ENCODE measurements around the gene ATAD3C. TPM values are rescaled to one million over a fixed set of nuclear protein-coding genes. Genes with fewer than 3 reads are reported as not detected.
A peak's percentile ranks its signal among the peaks of the same experiment; 100 is the strongest.

Gene ATAD3C
- total and polyA plus RNA-seq, 7 donors = under 0.01 to 1.5 (median 0.45) TPM; not detected in 1

- H3K4me3 ChIP-seq = peak overlapping the region; percentile 52 to 78 (median 64)
- 9 to 18% methylated on average over 40 of the region's 40 CpGs for WGBS, 2 donors
- peak overlapping the region; percentile 93 to 99 (median 96) for H3K27ac ChIP-seq
- H3K36me3 ChIP-seq = peaks cover 0 to 10% (median 0%) of the 10 kb centered on the region in 4 donors
- H3K4me1 ChIP-seq = peaks cover 0 to 86% (median 82%) of the 10 kb centered on the region in 4 donors
- intact Hi-C loops (cut with DNase I) = no loop called here
- H3K27me3 ChIP-seq = no peaks in the 10 kb centered on the region
- no peak for TF ChIP-seq CTCF (IDR thresholded peaks at IDR 0.05)
- no peak for TF ChIP-seq POLR2AphosphoS5 (IDR thresholded peaks at IDR 0.05)
- TF ChIP-seq EP300 (IDR thresholded peaks at IDR 0.05) = no peak
- no peak for DNase-seq
- no peaks in the 10 kb centered on the region for H3K9me3 ChIP-seq
These were observed 13.4 kb upstream of the ATAD3C start for GRCh38 chr1:1435911-1436629.

GRCh38 chr1:1436630-1437032 lies 12.9 kb upstream of the ATAD3C start:
- Histone ChIP-seq H3K27me3 (no peaks in the 10 kb centered on the region), H3K4me3 (peak overlapping the region; percentile 52 to 78 (median 64)), H3K9me3 (no peaks in the 10 kb centered on the region), H3K4me1 (peaks cover 0 to 86% (median 82%) of the 10 kb centered on the region in 4 donors), H3K36me3 (peaks cover 0 to 10% (median 0%) of the 10 kb centered on the region in 4 donors), H3K27ac (peak overlapping the region; percentile 93 to 99 (median 96))
- TF ChIP-seq POLR2AphosphoS5 (IDR thresholded peaks at IDR 0.05) (no peak), EP300 (IDR thresholded peaks at IDR 0.05) (no peak), POLR2A (IDR thresholded peaks at IDR 0.05) (no peak), CTCF (IDR thresholded peaks at IDR 0.05) (no peak)
- DNase-seq = no peak
- 88 to 92% methylated on average over 7 of the region's 7 CpGs for WGBS, 2 donors
- intact Hi-C loops (cut with DNase I) = no loop called here

- Histone ChIP-seq H3K4me1 (peaks cover 0 to 86% (median 81%) of the 10 kb centered on the region in 4 donors), H3K36me3 (peaks cover 0 to 10% (median 0%) of the 10 kb centered on the region in 4 donors), H3K4me3 (peak overlapping the region in 3 of 4 donors; percentile 55 to 78 (median 72)), H3K27me3 (no peaks in the 10 kb centered on the region), H3K9me3 (no peaks in the 10 kb centered on the region), H3K27ac (peak overlapping the region; percentile 93 to 99 (median 96))
- 79 to 81% methylated on average over 31 of the region's 31 CpGs for WGBS, 2 donors
- intact Hi-C loops (cut with DNase I) = no loop called here
- DNase-seq = no peak
- TF ChIP-seq POLR2A (IDR thresholded peaks at IDR 0.05) (no peak), CTCF (IDR thresholded peaks at IDR 0.05) (no peak), EP300 (IDR thresholded peaks at IDR 0.05) (no peak), POLR2AphosphoS5 (IDR thresholded peaks at IDR 0.05) (no peak)
These were observed 12.2 kb upstream of the ATAD3C start for GRCh38 chr1:1437033-1437903.

- DNase-seq = no peak
- peak overlapping the region in 2 of 4 donors; percentile 98 to 99 for H3K27ac ChIP-seq
- TF ChIP-seq CTCF (IDR thresholded peaks at IDR 0.05) = no peak
- no peak for TF ChIP-seq POLR2AphosphoS5 (IDR thresholded peaks at IDR 0.05)
- no peak for TF ChIP-seq EP300 (IDR thresholded peaks at IDR 0.05)
- no peak for TF ChIP-seq POLR2A (IDR thresholded peaks at IDR 0.05)
- intact Hi-C loops (cut with DNase I) = no loop called here
- H3K9me3 ChIP-seq = no peaks in the 10 kb centered on the region
- peaks cover 0 to 79% (median 75%) of the 10 kb centered on the region in 4 donors for H3K4me1 ChIP-seq
- WGBS, 2 donors = 19 to 57% methylated on average over 11 of the region's 11 CpGs
- peaks cover 0 to 10% (median 0%) of the 10 kb centered on the region in 4 donors for H3K36me3 ChIP-seq
- H3K27me3 ChIP-seq = no peaks in the 10 kb centered on the region
- no peak overlapping the region for H3K4me3 ChIP-seq
These were observed 11.5 kb upstream of the ATAD3C start for GRCh38 chr1:1437904-1438376.

Measured in sigmoid colon (tissue), 7 donors.